ENCODE results near the gene MBIP. TPM values are rescaled to one million over a fixed set of nuclear protein-coding genes. Genes with fewer than 3 reads are reported as not detected.

Gene MBIP
- total RNA-seq, 1 donor from 2014 or later: 29.5 TPM

- DNase-seq (ENCODE audit: low read depth, low spot score): no peak
- Mint-ChIP-seq H3K9me3 (no peaks in the 10 kb centered on the region), H3K27me3 (ENCODE audit: low read depth) (peaks cover 87% of the 10 kb centered on the region), H3K4me1 (peaks cover 20% of the 10 kb centered on the region), H3K36me3 (ENCODE audit: low read depth) (no peaks in the 10 kb centered on the region), H3K27ac (ENCODE audit: unreplicated experiment) (no peak overlapping the region), H3K4me3 (no peak overlapping the region)
- TF ChIP-seq, protein P1, sequence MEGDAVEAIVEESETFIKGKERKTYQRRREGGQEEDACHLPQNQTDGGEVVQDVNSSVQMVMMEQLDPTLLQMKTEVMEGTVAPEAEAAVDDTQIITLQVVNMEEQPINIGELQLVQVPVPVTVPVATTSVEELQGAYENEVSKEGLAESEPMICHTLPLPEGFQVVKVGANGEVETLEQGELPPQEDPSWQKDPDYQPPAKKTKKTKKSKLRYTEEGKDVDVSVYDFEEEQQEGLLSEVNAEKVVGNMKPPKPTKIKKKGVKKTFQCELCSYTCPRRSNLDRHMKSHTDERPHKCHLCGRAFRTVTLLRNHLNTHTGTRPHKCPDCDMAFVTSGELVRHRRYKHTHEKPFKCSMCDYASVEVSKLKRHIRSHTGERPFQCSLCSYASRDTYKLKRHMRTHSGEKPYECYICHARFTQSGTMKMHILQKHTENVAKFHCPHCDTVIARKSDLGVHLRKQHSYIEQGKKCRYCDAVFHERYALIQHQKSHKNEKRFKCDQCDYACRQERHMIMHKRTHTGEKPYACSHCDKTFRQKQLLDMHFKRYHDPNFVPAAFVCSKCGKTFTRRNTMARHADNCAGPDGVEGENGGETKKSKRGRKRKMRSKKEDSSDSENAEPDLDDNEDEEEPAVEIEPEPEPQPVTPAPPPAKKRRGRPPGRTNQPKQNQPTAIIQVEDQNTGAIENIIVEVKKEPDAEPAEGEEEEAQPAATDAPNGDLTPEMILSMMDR (conservative IDR thresholded peaks at IDR 0.05): no peak
Observed at GRCh38 chr14:36275741-36276140, 44.7 kb downstream of the MBIP start.

GRCh38 chr14:36271939-36272907 is 48.2 kb downstream of the MBIP start:
- no peak for DNase-seq (ENCODE audit: low read depth, low spot score)
- Mint-ChIP-seq H3K4me1 (peaks cover 24% of the 10 kb centered on the region), H3K4me3 (no peak overlapping the region), H3K27me3 (ENCODE audit: low read depth) (peaks cover 91% of the 10 kb centered on the region), H3K36me3 (ENCODE audit: low read depth) (no peaks in the 10 kb centered on the region), H3K9me3 (no peaks in the 10 kb centered on the region), H3K27ac (ENCODE audit: unreplicated experiment) (no peak overlapping the region)
- TF ChIP-seq, protein P1 (conservative IDR thresholded peaks at IDR 0.05): no peak

DNA sequence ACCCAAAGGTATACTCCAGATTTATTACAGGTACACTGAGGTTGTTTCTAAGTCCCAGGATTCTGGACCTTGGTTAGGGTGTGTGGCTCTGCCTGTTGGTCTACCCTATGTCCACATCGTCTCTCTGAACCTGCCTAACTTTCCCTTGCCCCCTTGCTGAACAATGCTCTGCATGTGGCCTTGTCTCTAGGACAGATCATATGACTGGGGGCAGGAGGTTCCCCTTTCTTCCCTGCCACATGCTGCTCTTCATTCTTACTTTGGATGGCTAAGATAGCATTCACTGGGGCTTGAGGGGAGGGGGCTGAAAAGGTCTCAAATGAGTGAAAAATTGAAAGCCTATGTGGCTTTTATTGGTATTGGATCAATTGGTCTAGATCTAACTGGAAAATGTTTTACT is 49.2 kb downstream of the MBIP start:
- H3K4me3 Mint-ChIP-seq: no peak overlapping the region
- DNase-seq (ENCODE audit: low read depth, low spot score): no peak

GRCh38 chr14:36270191-36270590 is 50.2 kb downstream of the MBIP start:
- DNase-seq (ENCODE audit: low read depth, low spot score): no peak
- Mint-ChIP-seq H3K4me3 (no peak overlapping the region), H3K27me3 (ENCODE audit: low read depth) (peaks cover 90% of the 10 kb centered on the region)

More for the DNA sequence above, 49.2 kb downstream of the MBIP start:
- TF ChIP-seq, protein P1 (conservative IDR thresholded peaks at IDR 0.05): no peak
- no peaks in the 10 kb centered on the region for H3K9me3 Mint-ChIP-seq
- H3K4me1 Mint-ChIP-seq: peaks cover 24% of the 10 kb centered on the region
- H3K27ac Mint-ChIP-seq (ENCODE audit: unreplicated experiment): no peak overlapping the region
- no peaks in the 10 kb centered on the region for H3K36me3 Mint-ChIP-seq (ENCODE audit: low read depth)
- H3K27me3 Mint-ChIP-seq (ENCODE audit: low read depth): peaks cover 88% of the 10 kb centered on the region

GRCh38 chr14:36268121-36268520 is 52.3 kb downstream of the MBIP start:
- H3K36me3 Mint-ChIP-seq (ENCODE audit: low read depth): no peaks in the 10 kb centered on the region
- TF ChIP-seq, protein P1 (conservative IDR thresholded peaks at IDR 0.05): no peak
- H3K27me3 Mint-ChIP-seq (ENCODE audit: low read depth): peaks cover 84% of the 10 kb centered on the region
- H3K27ac Mint-ChIP-seq (ENCODE audit: unreplicated experiment): no peak overlapping the region
- no peaks in the 10 kb centered on the region for H3K9me3 Mint-ChIP-seq
- H3K4me1 Mint-ChIP-seq: peaks cover 21% of the 10 kb centered on the region
- DNase-seq (ENCODE audit: low read depth, low spot score): no peak
- no peak overlapping the region for H3K4me3 Mint-ChIP-seq

More at GRCh38 chr14:36270191-36270590, 50.2 kb downstream of the MBIP start:
- peaks cover 21% of the 10 kb centered on the region for H3K4me1 Mint-ChIP-seq
- H3K9me3 Mint-ChIP-seq: no peaks in the 10 kb centered on the region
- TF ChIP-seq, protein P1 (conservative IDR thresholded peaks at IDR 0.05): no peak
- no peaks in the 10 kb centered on the region for H3K36me3 Mint-ChIP-seq (ENCODE audit: low read depth)
- H3K27ac Mint-ChIP-seq (ENCODE audit: unreplicated experiment): no peak overlapping the region

Data from neural crest cell (in vitro differentiated cells).